Colonic mucosa (tissue), 4 donors: Measurements from ENCODE around the gene DUS4L. TPM values are rescaled to one million over a fixed set of nuclear protein-coding genes. Genes with fewer than 3 reads are reported as not detected.

Experiments used
- DNase-seq: peaks from one replicate; pipeline ENCODE4 v3.0.0-alpha.2; 2020
- H3K27ac ChIP-seq: fragments of 200-600 bp; one replicate; pipeline ENCODE4 v1.8.0; 2021
- H3K27me3 ChIP-seq: fragments of 200-600 bp; one replicate; pipeline ENCODE4 v1.8.0; 2021
- H3K36me3 ChIP-seq: fragments of 200-600 bp; one replicate; pipeline ENCODE4 v1.8.0; 2021
- H3K4me1 ChIP-seq: fragments of 200-600 bp; one replicate; pipeline ENCODE4 v1.8.0; 2021; ENCODE audit warnings: mild to moderate bottlenecking
- H3K4me3 ChIP-seq: fragments of 200-600 bp; one replicate; pipeline ENCODE4 v1.8.0; 2021
- H3K9ac ChIP-seq, 2 donors: one replicate each; pipeline ENCODE4 v1.7.0; 2013; ENCODE audit warnings: control low read depth in 2 of 2, low read depth in 2 of 2, low read length in 2 of 2
- H3K9me3 ChIP-seq: fragments of 200-600 bp; one replicate; pipeline ENCODE4 v1.8.0; 2021
- intact Hi-C: fragments of 100-400 bp; cut with DNase I; formaldehyde crosslinking; loops from one replicate; pipeline ENCODE4 v1.14.1; 2022
- total RNA-seq, 2 donors: library from RNA; stranded (reverse); fragmentation: NEBNext Ultra II Directional in 1 of 2; extraction: Animal tissue kit (Norgen Biotek cat#: 25700) in 1 of 2; gene quantifications; one replicate each; pipeline ENCODE4 v1.2.1, GENCODE V29; 2021
- TF ChIP-seq, protein P1 (sequence below): fragments of 200-600 bp; IDR thresholded peaks from one replicate; pipeline ENCODE4 v1.8.0; 2022; ENCODE audit warnings: antibody characterized with exemption, mild to moderate bottlenecking
- donor health status: healthy.
- donor health status: DM: no; HTN: no; CAD: no.
- donor health status: DM: no; HTN: no; CAD: no.

Gene DUS4L
- total RNA-seq, 2 donors from 2014 or later: 3.7 to 5.7 TPM

DNA sequence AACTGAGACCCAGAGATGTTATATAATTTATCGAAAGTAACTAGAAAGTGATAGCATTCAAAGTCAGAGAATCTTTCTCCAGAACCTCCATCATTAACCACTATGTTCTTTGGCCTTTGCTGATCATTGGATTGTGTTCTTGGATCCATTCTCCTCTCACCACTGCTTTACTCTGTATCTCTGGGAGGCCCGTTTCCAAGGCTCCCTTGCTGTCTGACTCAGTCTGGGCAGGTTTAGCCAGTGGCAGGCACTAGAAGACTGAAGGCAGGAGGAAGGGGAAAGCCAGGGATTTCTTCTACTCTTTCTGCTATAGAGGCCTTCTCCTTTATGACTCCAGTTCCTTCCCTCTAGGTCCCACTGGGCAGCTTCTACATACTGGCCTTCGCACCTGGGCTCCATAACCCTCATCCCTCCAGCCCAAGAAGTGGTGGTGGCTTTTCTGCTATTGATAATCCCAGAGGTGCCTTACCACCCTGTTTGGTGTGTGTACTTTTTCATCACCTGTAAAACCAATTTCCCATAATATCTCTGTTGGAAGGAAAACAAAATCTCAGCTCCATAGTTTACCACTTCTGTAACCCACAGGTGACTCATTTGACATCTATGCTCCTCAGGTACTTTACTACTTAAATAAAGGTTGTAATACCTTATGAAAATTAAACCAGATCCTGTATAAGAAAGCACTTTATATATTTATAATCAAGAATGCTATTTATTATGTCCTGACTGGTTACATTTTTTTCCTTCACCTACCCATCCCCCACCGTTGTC, 52.3 kb downstream of the DUS4L start:
- H3K9me3 ChIP-seq: no peaks in the 10 kb centered on the region
- H3K27ac ChIP-seq: no peak overlapping the region
- H3K27me3 ChIP-seq: no peaks in the 10 kb centered on the region
- no peak for DNase-seq
- TF ChIP-seq, protein P1, sequence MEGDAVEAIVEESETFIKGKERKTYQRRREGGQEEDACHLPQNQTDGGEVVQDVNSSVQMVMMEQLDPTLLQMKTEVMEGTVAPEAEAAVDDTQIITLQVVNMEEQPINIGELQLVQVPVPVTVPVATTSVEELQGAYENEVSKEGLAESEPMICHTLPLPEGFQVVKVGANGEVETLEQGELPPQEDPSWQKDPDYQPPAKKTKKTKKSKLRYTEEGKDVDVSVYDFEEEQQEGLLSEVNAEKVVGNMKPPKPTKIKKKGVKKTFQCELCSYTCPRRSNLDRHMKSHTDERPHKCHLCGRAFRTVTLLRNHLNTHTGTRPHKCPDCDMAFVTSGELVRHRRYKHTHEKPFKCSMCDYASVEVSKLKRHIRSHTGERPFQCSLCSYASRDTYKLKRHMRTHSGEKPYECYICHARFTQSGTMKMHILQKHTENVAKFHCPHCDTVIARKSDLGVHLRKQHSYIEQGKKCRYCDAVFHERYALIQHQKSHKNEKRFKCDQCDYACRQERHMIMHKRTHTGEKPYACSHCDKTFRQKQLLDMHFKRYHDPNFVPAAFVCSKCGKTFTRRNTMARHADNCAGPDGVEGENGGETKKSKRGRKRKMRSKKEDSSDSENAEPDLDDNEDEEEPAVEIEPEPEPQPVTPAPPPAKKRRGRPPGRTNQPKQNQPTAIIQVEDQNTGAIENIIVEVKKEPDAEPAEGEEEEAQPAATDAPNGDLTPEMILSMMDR: no peak
- intact Hi-C loops: no loop called here
- H3K36me3 ChIP-seq: no peaks in the 10 kb centered on the region
- no peaks in the 10 kb centered on the region for H3K4me1 ChIP-seq
- H3K9ac ChIP-seq: no peak overlapping the region
- H3K4me3 ChIP-seq: no peak overlapping the region

DNA sequence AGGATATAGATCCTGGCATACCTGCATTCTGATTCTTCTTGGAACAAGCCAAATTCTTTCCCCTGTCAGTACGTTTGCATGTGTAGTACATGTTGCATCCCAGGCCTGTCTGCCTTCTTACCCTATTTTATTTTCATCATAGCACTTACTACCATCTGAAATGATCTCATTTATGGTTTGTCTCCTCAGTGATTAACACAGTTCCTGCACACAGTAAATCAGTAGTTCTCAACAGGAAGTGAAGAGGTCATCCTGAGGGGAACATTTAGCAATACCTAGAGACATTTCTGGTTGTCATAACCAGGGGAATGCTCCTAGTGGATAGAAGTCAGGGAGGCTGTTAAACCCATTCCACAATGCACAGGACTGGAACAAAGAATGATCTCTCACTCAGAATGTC, 58.7 kb downstream of the DUS4L start:
- DNase-seq: no peak
- intact Hi-C loops: no loop called here
- TF ChIP-seq, protein P1: no peak
- Histone ChIP-seq H3K27me3 (no peaks in the 10 kb centered on the region), H3K4me1 (no peaks in the 10 kb centered on the region), H3K4me3 (no peak overlapping the region), H3K27ac (no peak overlapping the region), H3K9ac (no peak overlapping the region), H3K9me3 (no peaks in the 10 kb centered on the region), H3K36me3 (no peaks in the 10 kb centered on the region)

DNA sequence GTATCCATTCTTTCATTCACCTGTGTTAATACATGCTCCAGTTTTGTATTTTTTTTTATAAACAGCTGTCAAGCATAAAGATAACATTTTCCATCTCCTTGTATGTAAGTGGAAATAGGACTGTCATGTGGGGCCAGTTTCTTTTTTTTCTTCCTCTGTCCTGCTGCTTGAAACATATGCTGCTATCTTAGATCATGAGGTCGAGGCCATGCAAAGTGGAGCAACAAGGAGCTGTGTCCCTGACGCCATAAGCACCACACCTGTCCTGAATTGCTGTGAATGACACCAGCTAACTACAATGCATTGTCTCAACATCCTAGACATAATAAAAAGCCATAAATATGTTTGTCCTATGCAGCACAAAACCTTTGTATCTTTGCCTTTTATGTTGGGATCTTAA, 59.1 kb downstream of the DUS4L start:
- no peaks in the 10 kb centered on the region for H3K36me3 ChIP-seq
- no peaks in the 10 kb centered on the region for H3K4me1 ChIP-seq
- no peak overlapping the region for H3K9ac ChIP-seq
- no peak overlapping the region for H3K27ac ChIP-seq
- no peak for DNase-seq
- intact Hi-C loops: no loop called here
- H3K27me3 ChIP-seq: no peaks in the 10 kb centered on the region
- H3K9me3 ChIP-seq: no peaks in the 10 kb centered on the region
- H3K4me3 ChIP-seq: no peak overlapping the region
- TF ChIP-seq, protein P1: no peak

DNA sequence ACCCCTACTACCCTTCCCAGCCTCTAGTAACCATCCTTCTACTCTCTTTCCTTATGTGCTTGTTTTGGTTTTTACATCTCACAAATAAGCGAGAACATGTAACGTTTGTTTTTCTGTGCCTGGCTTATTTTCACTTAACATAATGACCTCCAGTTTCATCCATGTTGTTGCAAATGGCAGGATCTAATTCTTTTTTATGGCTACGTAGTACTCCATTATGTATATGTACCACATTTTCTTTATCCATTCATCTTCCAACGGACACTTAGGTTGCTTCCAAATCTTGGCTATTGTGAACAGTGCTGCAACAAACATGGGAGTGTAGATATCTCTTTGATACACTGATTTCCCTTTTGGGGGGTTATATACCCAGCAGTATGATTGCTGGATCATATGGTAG, 63.2 kb downstream of the DUS4L start:
- TF ChIP-seq, protein P1: no peak
- no peak overlapping the region for H3K27ac ChIP-seq
- H3K27me3 ChIP-seq: no peaks in the 10 kb centered on the region
- DNase-seq: no peak
- H3K36me3 ChIP-seq: no peaks in the 10 kb centered on the region
- H3K9me3 ChIP-seq: no peaks in the 10 kb centered on the region
- H3K4me1 ChIP-seq: no peaks in the 10 kb centered on the region
- intact Hi-C loops: no loop called here
- no peak overlapping the region for H3K4me3 ChIP-seq
- no peak overlapping the region for H3K9ac ChIP-seq

Other genes starting within 250 kb of the DUS4L start
- under 1 TPM in 1 of 2 donors, not detected in 1; 0.13 TPM for gene GPR22, start 93.9 kb upstream of the DUS4L start, total RNA-seq
- 10 to 100 TPM; 43.1 to 46.8 TPM for gene COG5, start 51 bp upstream of the DUS4L start, total RNA-seq
- 10 to 100 TPM; 63.1 to 71.4 TPM for gene BCAP29, start 16.3 kb downstream of the DUS4L start, total RNA-seq
- gene SLC26A4, start 96.9 kb downstream of the DUS4L start, total RNA-seq: under 1 TPM; 0.32 to 0.59 TPM
- gene CBLL1, start 180.2 kb downstream of the DUS4L start, total RNA-seq: 10 to 100 TPM; 21.5 to 23.2 TPM
- gene SLC26A3, start 239.3 kb downstream of the DUS4L start, total RNA-seq: 1,000 to 10,000 TPM in 1 of 2 donors, 100 to 1,000 TPM in 1; 973 to 1,169 TPM